Measurements from ENCODE around the gene ZBTB2. TPM values are rescaled to one million over a fixed set of nuclear protein-coding genes. Genes with fewer than 3 reads are reported as not detected.

The ZBTB2 gene
- total and polyA plus RNA-seq, 10 donors, result 11.0 to 19.1 (median 14.1) TPM

GRCh38 chr6:151370509-151371078 is 20.8 kb downstream of the ZBTB2 start:
- Histone ChIP-seq H3K4me1 (peaks cover 20 to 46% (median 38%) of the 10 kb centered on the region in 6 donors), H3K9me3 (no peaks in the 10 kb centered on the region), H3K27ac (peak overlapping the region in 1 of 8 donors; percentile 40), H3K36me3 (peaks cover 0 to 78% (median 37%) of the 10 kb centered on the region in 6 donors), H3K4me3 (no peak overlapping the region), H3K27me3 (replicated peaks in 1 of 7) (no peaks in the 10 kb centered on the region)
- intact Hi-C loops (cut with DNase I; ENCODE audit: low total_unique reads), result no loop called here
- TF ChIP-seq POLR2A (IDR thresholded peaks at IDR 0.05) (no peak), POLR2AphosphoS5 (IDR thresholded peaks at IDR 0.05) (no peak), CTCF (IDR thresholded peaks at IDR 0.05 in 8 of 11, conservative IDR thresholded peaks at IDR 0.05 in 3 of 11) (no peak)
- no peak for DNase-seq
- whole genome bisulfite sequencing, 5 donors, result 91 to 95% (median 92%) methylated on average over 6 of the region's 6 CpGs

GRCh38 chr6:151365233-151365632 is 26.1 kb downstream of the ZBTB2 start:
- Histone ChIP-seq H3K36me3 (peaks cover 0 to 100% (median 52%) of the 10 kb centered on the region in 6 donors), H3K27me3 (replicated peaks in 1 of 7) (no peaks in the 10 kb centered on the region), H3K4me1 (no peaks in the 10 kb centered on the region), H3K4me3 (no peak overlapping the region), H3K27ac (no peak overlapping the region), H3K9me3 (no peaks in the 10 kb centered on the region)
- intact Hi-C loops (cut with DNase I; ENCODE audit: low total_unique reads), result no loop called here
- no peak for TF ChIP-seq POLR2AphosphoS5 (IDR thresholded peaks at IDR 0.05)
- no peak for TF ChIP-seq CTCF (IDR thresholded peaks at IDR 0.05 in 8 of 11, conservative IDR thresholded peaks at IDR 0.05 in 3 of 11)
- TF ChIP-seq POLR2A (IDR thresholded peaks at IDR 0.05), result no peak
- WGBS, 5 donors, result 95 to 99% (median 96%) methylated on average over 6 of the region's 6 CpGs
- DNase-seq, result no peak

- Histone ChIP-seq H3K27me3 (replicated peaks in 1 of 7) (no peaks in the 10 kb centered on the region), H3K27ac (no peak overlapping the region), H3K36me3 (peaks cover 0 to 62% (median 18%) of the 10 kb centered on the region in 6 donors), H3K4me3 (no peak overlapping the region), H3K4me1 (no peaks in the 10 kb centered on the region), H3K9me3 (no peaks in the 10 kb centered on the region)
- intact Hi-C loops (cut with DNase I; ENCODE audit: low total_unique reads), result no loop called here
- DNase-seq, result no peak
- 90 to 98% (median 95%) methylated on average over 5 of the region's 5 CpGs for WGBS, 5 donors
- TF ChIP-seq POLR2A (IDR thresholded peaks at IDR 0.05), result no peak
- no peak for TF ChIP-seq POLR2AphosphoS5 (IDR thresholded peaks at IDR 0.05)
- TF ChIP-seq CTCF (IDR thresholded peaks at IDR 0.05 in 8 of 11, conservative IDR thresholded peaks at IDR 0.05 in 3 of 11), result no peak
These were observed 31.9 kb downstream of the ZBTB2 start for GRCh38 chr6:151359486-151359885.

GRCh38 chr6:151358475-151358874 is 32.9 kb downstream of the ZBTB2 start:
- WGBS, 5 donors, result 94 to 96% (median 95%) methylated on average over 3 of the region's 3 CpGs
- Histone ChIP-seq H3K27ac (no peak overlapping the region), H3K36me3 (peaks cover 0 to 52% (median 16%) of the 10 kb centered on the region in 6 donors), H3K27me3 (replicated peaks in 1 of 7) (no peaks in the 10 kb centered on the region), H3K9me3 (no peaks in the 10 kb centered on the region), H3K4me3 (no peak overlapping the region), H3K4me1 (peaks cover 0 to 5% (median 0%) of the 10 kb centered on the region in 6 donors)
- no peak for TF ChIP-seq CTCF (IDR thresholded peaks at IDR 0.05 in 8 of 11, conservative IDR thresholded peaks at IDR 0.05 in 3 of 11)
- TF ChIP-seq POLR2AphosphoS5 (IDR thresholded peaks at IDR 0.05), result no peak
- TF ChIP-seq POLR2A (IDR thresholded peaks at IDR 0.05), result no peak
- intact Hi-C loops (cut with DNase I; ENCODE audit: low total_unique reads), result no loop called here
- no peak for DNase-seq

Data from spleen (tissue), 11 donors.